T1000 (cell line): Measurements from ENCODE around the gene ZDHHC14.

ENCODE experiments used
- DNase-seq: peaks from one replicate; lab custom pipeline; 2025; ENCODE audit warnings: mixed read lengths; lab: John Stamatoyannopoulos, UW

The ZDHHC14 gene

GRCh38 chr6:157518397-157519250 lies 137.6 kb downstream of the ZDHHC14 start:
- DNase-seq, result no peak

GRCh38 chr6:157519255-157520116 lies 138.5 kb downstream of the ZDHHC14 start:
- no peak for DNase-seq

- no peak for DNase-seq
Observed at GRCh38 chr6:157520117-157520406, 139.1 kb downstream of the ZDHHC14 start.

GRCh38 chr6:157520596-157521361 lies 139.8 kb downstream of the ZDHHC14 start:
- no peak for DNase-seq

- no peak for DNase-seq
Observed at GRCh38 chr6:157521362-157522335, 140.7 kb downstream of the ZDHHC14 start.

GRCh38 chr6:157522472-157522871 lies 141.5 kb downstream of the ZDHHC14 start:
- DNase-seq, result no peak

- no peak for DNase-seq
Observed at GRCh38 chr6:157524735-157525134, 143.7 kb downstream of the ZDHHC14 start.

GRCh38 chr6:157525292-157525889 lies 144.4 kb downstream of the ZDHHC14 start:
- DNase-seq, result no peak

- no peak for DNase-seq
Observed at GRCh38 chr6:157525918-157526425, 145.0 kb downstream of the ZDHHC14 start.

- no peak for DNase-seq
Observed at GRCh38 chr6:157527471-157527907, 146.5 kb downstream of the ZDHHC14 start.

GRCh38 chr6:157528931-157529653 lies 148.1 kb downstream of the ZDHHC14 start:
- DNase-seq, result no peak

- no peak for DNase-seq
Observed at GRCh38 chr6:157529654-157530039, 148.7 kb downstream of the ZDHHC14 start.

GRCh38 chr6:157530126-157530525 lies 149.1 kb downstream of the ZDHHC14 start:
- DNase-seq, result no peak

- no peak for DNase-seq
Observed at GRCh38 chr6:157530724-157531168, 149.8 kb downstream of the ZDHHC14 start.

- DNase-seq, result no peak
Observed at GRCh38 chr6:157531169-157531985, 150.4 kb downstream of the ZDHHC14 start.

- DNase-seq, result no peak
Observed at GRCh38 chr6:157531986-157532365, 151.0 kb downstream of the ZDHHC14 start.

- DNase-seq, result no peak
Observed at GRCh38 chr6:157533048-157533871, 152.3 kb downstream of the ZDHHC14 start.
